HEK293 (cell line): Measurements from ENCODE around the gene OLFM1.

Experiments
- CTCF ChIA-PET: fragments of 350-600 bp; formaldehyde crosslinking; extraction: SDS; loops from one replicate; lab custom pipeline; 2021; ENCODE audit warnings: antibody characterized with exemption; lab: Yijun Ruan, JAX
- POLR2A ChIA-PET: fragments of 300-600 bp; formaldehyde crosslinking; extraction: SDS; loops from one replicate; lab custom pipeline; 2020; ENCODE audit warnings: antibody characterized with exemption, inconsistent platforms; lab: Yijun Ruan, JAX
- H3K27ac ChIP-seq: fragments of 200-500 bp; sonication (Bioruptor generic); 2 replicates; pipeline ENCODE4 v1.5.1; 2014; ENCODE audit warnings: low read depth, low read length, control low read depth, inconsistent platforms; ENCODE audit errors: extremely low read depth
- H3K36me3 ChIP-seq, 2 experiments: fragments of 200-500 bp in 1 of 2; sonication (Bioruptor generic) in 1 of 2; 1 replicate in 1 of 2; 2 replicates in 1 of 2; pipeline ENCODE4 v1.5.1; 2014 to 2017; ENCODE audit warnings: inconsistent platforms in 2 of 2, low read length in 2 of 2; ENCODE audit not compliant: control insufficient read depth in 2 of 2, insufficient read depth in 1 of 2
- H3K4me1 ChIP-seq: fragments of 200-500 bp; sonication (Bioruptor generic); 2 replicates; pipeline ENCODE4 v1.5.1; 2014; ENCODE audit warnings: mild to moderate bottlenecking, low read length, inconsistent platforms; ENCODE audit not compliant: control insufficient read depth, insufficient read depth
- H3K4me3 ChIP-seq: 2 replicates; pipeline ENCODE4 v1.5.1; 2011; ENCODE audit warnings: low read depth, mild to moderate bottlenecking, control low read depth, low read length, moderate library complexity
- H3K9me3 ChIP-seq: fragments of 200-500 bp; sonication (Bioruptor generic); 2 replicates; pipeline ENCODE4 v1.5.1; 2014; ENCODE audit warnings: low read depth, low read length, inconsistent platforms; ENCODE audit not compliant: control insufficient read depth, insufficient read depth
- GFI1B ChIP-seq: fragments of 450-650 bp; formaldehyde crosslinking; IDR thresholded peaks from 2 replicates; pipeline ENCODE4 v1.5.1; 2016; ENCODE audit warnings: missing biosample characterization, missing genetic modification characterization
- GLI4 ChIP-seq: fragments of 450-650 bp; formaldehyde crosslinking; IDR thresholded peaks from 2 replicates; pipeline ENCODE4 v1.5.1; 2016; ENCODE audit warnings: missing biosample characterization, missing genetic modification characterization
- KLF10 ChIP-seq: fragments of 450-650 bp; IDR thresholded peaks from 2 replicates; pipeline ENCODE4 v1.5.1; 2018; ENCODE audit warnings: missing biosample characterization, mild to moderate bottlenecking, missing genetic modification characterization
- KLF17 ChIP-seq: fragments of 450-650 bp; formaldehyde crosslinking; IDR thresholded peaks from 2 replicates; pipeline ENCODE4 v1.5.1; 2016; ENCODE audit warnings: missing biosample characterization, missing genetic modification characterization
- PRDM6 ChIP-seq: fragments of 450-650 bp; formaldehyde crosslinking; IDR thresholded peaks from 2 replicates; pipeline ENCODE4 v1.5.1; 2017; ENCODE audit warnings: missing biosample characterization, missing genetic modification characterization
- SCRT1 ChIP-seq: fragments of 450-650 bp; formaldehyde crosslinking; IDR thresholded peaks from 2 replicates; pipeline ENCODE4 v1.5.1; 2016; ENCODE audit warnings: missing biosample characterization, missing genetic modification characterization, borderline replicate concordance
- SP2 ChIP-seq: fragments of 450-650 bp; formaldehyde crosslinking; IDR thresholded peaks from 2 replicates; pipeline ENCODE4 v1.5.1; 2016; ENCODE audit warnings: missing biosample characterization, missing genetic modification characterization
- ZBTB17 ChIP-seq: fragments of 450-650 bp; formaldehyde crosslinking; IDR thresholded peaks from 2 replicates; pipeline ENCODE4 v1.5.1; 2016; ENCODE audit warnings: missing biosample characterization, missing genetic modification characterization
- ZBTB26 ChIP-seq: fragments of 450-650 bp; formaldehyde crosslinking; optimal IDR thresholded peaks from 2 replicates; pipeline ENCODE3; 2016; ENCODE audit warnings: missing biosample characterization, mild to moderate bottlenecking, missing genetic modification characterization
- ZBTB44 ChIP-seq: fragments of 450-650 bp; IDR thresholded peaks from 2 replicates; pipeline ENCODE4 v1.5.1; 2018; ENCODE audit warnings: missing biosample characterization, mild to moderate bottlenecking, missing genetic modification characterization
- ZBTB6 ChIP-seq: fragments of 450-650 bp; formaldehyde crosslinking; IDR thresholded peaks from 2 replicates; pipeline ENCODE4 v1.5.1; 2017; ENCODE audit warnings: missing biosample characterization, missing genetic modification characterization
- ZEB2 ChIP-seq: fragments of 450-650 bp; formaldehyde crosslinking; IDR thresholded peaks from 2 replicates; pipeline ENCODE4 v1.5.1; 2016; ENCODE audit warnings: missing biosample characterization, missing genetic modification characterization
- ZFP3 ChIP-seq: fragments of 450-650 bp; formaldehyde crosslinking; IDR thresholded peaks from 2 replicates; pipeline ENCODE4 v1.5.1; 2016; ENCODE audit warnings: low read depth, missing biosample characterization, missing genetic modification characterization
- ZIC2 ChIP-seq: fragments of 450-650 bp; formaldehyde crosslinking; IDR thresholded peaks from 2 replicates; pipeline ENCODE4 v1.5.1; 2016; ENCODE audit warnings: missing biosample characterization, missing genetic modification characterization
- ZNF155 ChIP-seq: fragments of 450-650 bp; formaldehyde crosslinking; IDR thresholded peaks from 2 replicates; pipeline ENCODE4 v1.5.1; 2016; ENCODE audit warnings: missing biosample characterization, missing genetic modification characterization
- ZNF214 ChIP-seq: fragments of 450-650 bp; formaldehyde crosslinking; IDR thresholded peaks from 2 replicates; pipeline ENCODE4 v1.5.1; 2017; ENCODE audit warnings: missing biosample characterization, mild to moderate bottlenecking, missing genetic modification characterization, borderline replicate concordance
- ZNF23 ChIP-seq: fragments of 450-650 bp; formaldehyde crosslinking; IDR thresholded peaks from 2 replicates; pipeline ENCODE4 v1.5.1; 2016; ENCODE audit warnings: missing biosample characterization, missing genetic modification characterization, borderline replicate concordance
- ZNF37A ChIP-seq: fragments of 450-650 bp; IDR thresholded peaks from 2 replicates; pipeline ENCODE4 v1.5.1; 2018; ENCODE audit warnings: missing biosample characterization, missing genetic modification characterization
- ZNF398 ChIP-seq: fragments of 450-650 bp; formaldehyde crosslinking; IDR thresholded peaks from 2 replicates; pipeline ENCODE4 v1.5.1; 2017; ENCODE audit warnings: missing biosample characterization, missing genetic modification characterization
- ZNF558 ChIP-seq: fragments of 450-650 bp; formaldehyde crosslinking; IDR thresholded peaks from 2 replicates; pipeline ENCODE4 v1.5.1; 2016; ENCODE audit warnings: missing biosample characterization, missing genetic modification characterization
- ZNF645 ChIP-seq: fragments of 450-650 bp; formaldehyde crosslinking; IDR thresholded peaks from 2 replicates; pipeline ENCODE4; 2016; ENCODE audit warnings: missing biosample characterization, missing genetic modification characterization
- ZNF654 ChIP-seq: fragments of 450-650 bp; formaldehyde crosslinking; IDR thresholded peaks from 2 replicates; pipeline ENCODE4 v1.5.1; 2016; ENCODE audit warnings: low read depth, missing biosample characterization, missing genetic modification characterization
- ZNF658 ChIP-seq: fragments of 450-650 bp; formaldehyde crosslinking; IDR thresholded peaks from 2 replicates; pipeline ENCODE4; 2016; ENCODE audit warnings: missing biosample characterization, missing genetic modification characterization
- ZNF664 ChIP-seq: fragments of 450-650 bp; formaldehyde crosslinking; IDR thresholded peaks from 2 replicates; pipeline ENCODE4 v1.5.1; 2016; ENCODE audit warnings: missing biosample characterization, missing genetic modification characterization
- ZNF776 ChIP-seq: fragments of 450-650 bp; formaldehyde crosslinking; IDR thresholded peaks from 2 replicates; pipeline ENCODE4 v1.5.0; 2017; ENCODE audit warnings: missing biosample characterization, missing genetic modification characterization, borderline replicate concordance
- ZNF777 ChIP-seq: fragments of 450-650 bp; formaldehyde crosslinking; IDR thresholded peaks from 2 replicates; pipeline ENCODE4 v1.5.1; 2017; ENCODE audit warnings: missing biosample characterization, missing genetic modification characterization, borderline replicate concordance
- ZNF785 ChIP-seq: fragments of 450-650 bp; formaldehyde crosslinking; IDR thresholded peaks from 2 replicates; pipeline ENCODE4 v1.5.1; 2016; ENCODE audit warnings: missing biosample characterization, missing genetic modification characterization
- ZSCAN23 ChIP-seq: fragments of 450-650 bp; formaldehyde crosslinking; IDR thresholded peaks from 2 replicates; pipeline ENCODE4 v1.5.1; 2016; ENCODE audit warnings: missing biosample characterization, missing genetic modification characterization
- ZSCAN30 ChIP-seq: fragments of 450-650 bp; IDR thresholded peaks from 2 replicates; pipeline ENCODE4 v1.5.1; 2018; ENCODE audit warnings: missing biosample characterization, mild to moderate bottlenecking, missing genetic modification characterization, moderate library complexity

Gene OLFM1

GRCh38 chr9:135085830-135086546 is 1.5 kb upstream of the OLFM1 start:
- Histone ChIP-seq H3K27ac (no peak overlapping the region), H3K4me1 (no peaks in the 10 kb centered on the region), H3K4me3 (no peak overlapping the region), H3K36me3 (no peaks in the 10 kb centered on the region), H3K9me3 (no peaks in the 10 kb centered on the region)
- CTCF ChIA-PET: interaction anchor here (0.6 to 6.0 kb wide), 44 partner anchors 9 to 1505 kb away, joined by 3 to 110 read pairs (median 4); no protein-coding TSS in a partner anchor
- POLR2A ChIA-PET: no interaction called here
- TF ChIP-seq ZIC2: no peak
- peak; percentile 30 for TF ChIP-seq ZBTB26 (tag by site-specific recombination)
- no peak for TF ChIP-seq ZNF23 (tag by site-specific recombination)
- TF ChIP-seq ZNF654 (tag by site-specific recombination): peak; percentile 95
- peak; percentile 60; the same call in 1 of the 2 replicates for TF ChIP-seq ZSCAN30 (tag by site-specific recombination)
- peak; percentile 81 for TF ChIP-seq ZBTB17 (tag by site-specific recombination)
- TF ChIP-seq ZNF776 (tag by site-specific recombination): no peak
- TF ChIP-seq ZNF645 (tag by site-specific recombination): no peak
- no peak for TF ChIP-seq ZNF785 (tag by site-specific recombination)
- no peak for TF ChIP-seq SCRT1 (tag by site-specific recombination)
- no peak for TF ChIP-seq ZNF155 (tag by site-specific recombination)
- peak; percentile 47; the same call in 1 of the 2 replicates for TF ChIP-seq ZNF664
- no peak for TF ChIP-seq ZNF398
- no peak for TF ChIP-seq PRDM6 (tag by site-specific recombination)
- TF ChIP-seq GLI4 (tag by site-specific recombination): no peak
- TF ChIP-seq ZNF37A (tag by site-specific recombination): no peak
- TF ChIP-seq ZBTB44: no peak
- no peak for TF ChIP-seq ZNF658 (tag by site-specific recombination)
- TF ChIP-seq KLF17 (tag by site-specific recombination): 0 out of 2 replicates have a peak, but pooled peaks have one; percentile 41
- peak; percentile 38; the same call in 1 of the 2 replicates for TF ChIP-seq ZEB2 (tag by site-specific recombination)
- peak; percentile 28; the same call in 1 of the 2 replicates for TF ChIP-seq SP2 (tag by site-specific recombination)
- no peak for TF ChIP-seq ZNF777 (tag by site-specific recombination)
- TF ChIP-seq GFI1B (tag by site-specific recombination): no peak
- TF ChIP-seq ZNF214 (tag by site-specific recombination): no peak
- TF ChIP-seq ZNF558: no peak
- TF ChIP-seq KLF10 (tag by site-specific recombination): no peak
- TF ChIP-seq ZFP3: no peak
- no peak for TF ChIP-seq ZSCAN23 (tag by site-specific recombination)
- TF ChIP-seq ZBTB6 (tag by site-specific recombination): no peak
